H1 (cell line): Measurements from ENCODE around the gene ANO9. TPM values are rescaled to one million over a fixed set of nuclear protein-coding genes. Genes with fewer than 3 reads are reported as not detected.

ENCODE experiments used
- CTCF ChIA-PET: fragments of 300-600 bp; sonication (Branson Sonifier 250); formaldehyde crosslinking; loops from one replicate; lab custom pipeline; 2021; ENCODE audit not compliant: partially characterized antibody; lab: Charles Lee
- POLR2A ChIA-PET: fragments of 300-600 bp; sonication (Branson Sonifier 250); formaldehyde crosslinking; loops from one replicate; lab custom pipeline; 2021; ENCODE audit warnings: inconsistent platforms; ENCODE audit not compliant: partially characterized antibody; lab: Charles Lee
- DNase-seq, 2 experiments: peaks; one replicate each; pipeline versions ENCODE4 v3.0.0 to v3.0.0-alpha.2; 2010 to 2022; ENCODE audit warnings: low spot score in 2 of 2, low read depth in 1 of 2, mixed read lengths in 1 of 2
- FAIRE-seq: peaks from 2 replicates; lab custom pipeline; 2011; peaks lifted over from hg19 to GRCh38; lab: Jason Lieb, UNC
- H2AFZ ChIP-seq: 2 replicates; pipeline ENCODE4 v1.8.1; 2012; ENCODE audit warnings: low read length, inconsistent platforms
- H2AK5ac ChIP-seq: 2 replicates; pipeline ENCODE4 v1.6.1; 2013; ENCODE audit warnings: low read depth, low read length
- H2BK120ac ChIP-seq: replicated peaks from 2 replicates; pipeline ENCODE3; 2013; ENCODE audit warnings: low read depth, low read length, inconsistent platforms
- H2BK12ac ChIP-seq: 2 replicates; pipeline ENCODE4 v1.6.1; 2013; ENCODE audit warnings: low read depth, low read length
- H2BK15ac ChIP-seq: 2 replicates; pipeline ENCODE4 v1.6.1; 2013; ENCODE audit warnings: low read length
- H2BK20ac ChIP-seq: 2 replicates; pipeline ENCODE4 v1.6.1; 2013; ENCODE audit warnings: low read length
- H2BK5ac ChIP-seq: 2 replicates; pipeline ENCODE4 v1.6.1; 2013; ENCODE audit warnings: low read depth, low read length
- H3K14ac ChIP-seq: 2 replicates; pipeline ENCODE4 v1.6.1; 2013; ENCODE audit warnings: inconsistent platforms; ENCODE audit not compliant: insufficient read length
- H3K18ac ChIP-seq: 2 replicates; pipeline ENCODE4 v1.6.1; 2013; ENCODE audit warnings: low read length; ENCODE audit errors: extremely low read depth
- H3K23ac ChIP-seq: 2 replicates; pipeline ENCODE4 v1.6.1; 2013; ENCODE audit warnings: inconsistent platforms; ENCODE audit not compliant: insufficient read length
- H3K23me2 ChIP-seq: 2 replicates; pipeline ENCODE4 v1.6.1; 2013; ENCODE audit warnings: low read depth, low read length
- H3K27ac ChIP-seq: 2 replicates; pipeline ENCODE4 v1.6.1; 2011; ENCODE audit warnings: low read depth, low read length, inconsistent platforms
- H3K27me3 ChIP-seq, 4 experiments: replicated peaks in 1 of 4; 1 replicate in 1 of 4; 2 replicates in 3 of 4; pipeline versions ENCODE4 v1.6.1 to v1.8.1; 2011 to 2013; ENCODE audit warnings: low read length in 3 of 4, mild to moderate bottlenecking in 3 of 4, inconsistent platforms in 2 of 4, mixed read lengths in 2 of 4, moderate library complexity in 1 of 4; ENCODE audit not compliant: control insufficient read depth in 3 of 4, insufficient read depth in 3 of 4; ENCODE audit errors: extremely low read depth in 1 of 4
- H3K36me3 ChIP-seq, 4 experiments: 2 replicates each; pipeline versions ENCODE4 v1.6.1 to v1.8.1; 2011 to 2013; ENCODE audit warnings: mild to moderate bottlenecking in 4 of 4, low read length in 3 of 4, moderate library complexity in 2 of 4, control low read depth in 1 of 4, inconsistent platforms in 1 of 4; ENCODE audit not compliant: insufficient read depth in 4 of 4, control insufficient read depth in 2 of 4
- H3K4ac ChIP-seq: replicated peaks from 2 replicates; pipeline ENCODE3; 2013; ENCODE audit warnings: low read length, low read depth, mixed read lengths, inconsistent platforms; ENCODE audit not compliant: insufficient read length
- H3K4me1 ChIP-seq, 4 experiments: replicated peaks in 1 of 4; 1 replicate in 1 of 4; 2 replicates in 3 of 4; pipeline versions ENCODE4 v1.6.1 to v1.8.1; 2011 to 2013; ENCODE audit warnings: low read length in 3 of 4, inconsistent platforms in 2 of 4, mixed read lengths in 1 of 4; ENCODE audit not compliant: insufficient read depth in 4 of 4, control insufficient read depth in 3 of 4
- H3K4me2 ChIP-seq, 2 experiments: 2 replicates each; pipeline versions ENCODE4 v1.6.1 to v1.8.1; 2011 to 2013; ENCODE audit warnings: low read depth in 2 of 2, low read length in 2 of 2, control low read depth in 1 of 2, inconsistent platforms in 1 of 2, mild to moderate bottlenecking in 1 of 2; ENCODE audit not compliant: insufficient read depth in 1 of 2
- H3K4me3 ChIP-seq, 4 experiments: fragments of 200-600, 300-600 bp in 1 of 4; sonication (generic), shearing (Covaris generic), sonication (Bioruptor Twin) in 1 of 4; 2 replicates each; pipeline versions ENCODE4 v1.5.1 to v1.8.1; 2011 to 2016; ENCODE audit warnings: low read length in 4 of 4, low read depth in 3 of 4, control low read depth in 2 of 4, inconsistent platforms in 2 of 4, mild to moderate bottlenecking in 2 of 4, mixed read lengths in 1 of 4, moderate library complexity in 1 of 4; ENCODE audit not compliant: insufficient read depth in 2 of 4; ENCODE audit errors: extremely low read depth in 1 of 4
- H3K56ac ChIP-seq: replicated peaks from 2 replicates; pipeline ENCODE3; 2013; ENCODE audit warnings: low read depth, mild to moderate bottlenecking, mixed read lengths, low read length, inconsistent platforms; ENCODE audit not compliant: insufficient read length
- H3K79me1 ChIP-seq: 2 replicates; pipeline ENCODE4 v1.6.1; 2013; ENCODE audit warnings: low read depth, low read length, control low read depth
- H3K79me2 ChIP-seq, 2 experiments: 2 replicates each; pipeline versions ENCODE4 v1.6.1 to v1.8.1; 2012 to 2013; ENCODE audit warnings: low read length in 2 of 2, mild to moderate bottlenecking in 2 of 2, inconsistent platforms in 1 of 2; ENCODE audit not compliant: insufficient read depth in 2 of 2, control insufficient read depth in 1 of 2
- H3K9ac ChIP-seq, 4 experiments: replicated peaks in 1 of 4; 1 replicate in 1 of 4; 2 replicates in 3 of 4; pipeline versions ENCODE4 v1.6.1 to v1.8.1; 2011 to 2013; ENCODE audit warnings: low read depth in 3 of 4, low read length in 3 of 4, control low read depth in 2 of 4, mild to moderate bottlenecking in 2 of 4, moderate library complexity in 2 of 4, inconsistent platforms in 1 of 4; ENCODE audit errors: extremely low read depth in 1 of 4
- H3K9me3 ChIP-seq, 2 experiments: 2 replicates each; pipeline versions ENCODE4 v1.6.1 to v1.8.1; 2012 to 2013; ENCODE audit warnings: mild to moderate bottlenecking in 2 of 2, moderate library complexity in 2 of 2, control low read depth in 1 of 2, inconsistent platforms in 1 of 2, low read depth in 1 of 2, low read length in 1 of 2, mixed read lengths in 1 of 2; ENCODE audit not compliant: insufficient read depth in 2 of 2
- H4K20me1 ChIP-seq, 2 experiments: replicated peaks in 1 of 2; 2 replicates each; pipeline versions ENCODE3 to v1.8.1; 2011 to 2013; ENCODE audit warnings: inconsistent platforms in 2 of 2, low read length in 2 of 2, mild to moderate bottlenecking in 1 of 2; ENCODE audit not compliant: insufficient read depth in 2 of 2, control insufficient read depth in 1 of 2
- H4K5ac ChIP-seq: 2 replicates; pipeline ENCODE4 v1.6.1; 2013; ENCODE audit warnings: low read length, low read depth, mixed read lengths, inconsistent platforms; ENCODE audit not compliant: insufficient read length
- H4K8ac ChIP-seq: 2 replicates; pipeline ENCODE4 v1.8.0; 2013; ENCODE audit warnings: mild to moderate bottlenecking, moderate library complexity, low read length, inconsistent platforms; ENCODE audit not compliant: insufficient read depth; ENCODE audit errors: extremely low read depth
- H4K91ac ChIP-seq: replicated peaks from 2 replicates; pipeline ENCODE3; 2013; ENCODE audit warnings: low read length, mixed read lengths, inconsistent platforms; ENCODE audit not compliant: insufficient read length
- ATF2 ChIP-seq: IDR thresholded peaks from 2 replicates; pipeline ENCODE4 v1.6.1; 2012; ENCODE audit warnings: low read length, inconsistent platforms
- BRCA1 ChIP-seq: IDR thresholded peaks from 2 replicates; pipeline ENCODE4 v1.6.1; 2012; ENCODE audit warnings: low read depth, low read length, improper control_type of control experiment
- CHD1 ChIP-seq: IDR thresholded peaks from 2 replicates; pipeline ENCODE4 v1.6.1; 2012; ENCODE audit warnings: low read depth, low read length, improper control_type of control experiment
- GABPA ChIP-seq: IDR thresholded peaks from 2 replicates; pipeline ENCODE4 v1.6.1; 2011; ENCODE audit warnings: mild to moderate bottlenecking, low read length, moderate library complexity, borderline replicate concordance; ENCODE audit not compliant: insufficient read depth
- KDM4A ChIP-seq: IDR thresholded peaks from one replicate; pipeline ENCODE4 v1.7.1; 2012; ENCODE audit warnings: low read depth, mild to moderate bottlenecking, moderate library complexity, low read length, inconsistent platforms; ENCODE audit not compliant: severe bottlenecking
- NANOG ChIP-seq: IDR thresholded peaks from 2 replicates; pipeline ENCODE4 v1.6.1; 2011; ENCODE audit warnings: low read length, low read depth, mild to moderate bottlenecking, inconsistent platforms; ENCODE audit not compliant: insufficient read depth, poor library complexity, severe bottlenecking
- POLR2A ChIP-seq, 2 experiments: IDR thresholded peaks; 1 replicate in 1 of 2; 2 replicates in 1 of 2; pipeline ENCODE4 v1.6.1; 2011; ENCODE audit warnings: low read depth in 2 of 2, low read length in 2 of 2, mild to moderate bottlenecking in 2 of 2; ENCODE audit errors: control extremely low read depth in 1 of 2
- RAD21 ChIP-seq, 2 experiments: IDR thresholded peaks in 1 of 2; conservative IDR thresholded peaks in 1 of 2; 2 replicates each; pipeline ENCODE4 v1.6.1; 2011; ENCODE audit warnings: low read depth in 2 of 2, low read length in 2 of 2, improper control_type of control experiment in 1 of 2, inconsistent platforms in 1 of 2, mild to moderate bottlenecking in 1 of 2, moderate library complexity in 1 of 2
- SP2 ChIP-seq: IDR thresholded peaks from 2 replicates; pipeline ENCODE4 v1.6.1; 2012; ENCODE audit warnings: mild to moderate bottlenecking, low read length, inconsistent platforms
- SUZ12 ChIP-seq: fragments of 200-600 bp; sonication (generic); IDR thresholded peaks from 2 replicates; pipeline ENCODE4 v1.6.1; 2012; ENCODE audit warnings: mild to moderate bottlenecking, inconsistent platforms, low read length, moderate library complexity, mixed read lengths
- WGBS, 2 experiments: shearing (Covaris generic) in 1 of 2; methylation state at CpG; one replicate each; pipeline versions ENCODE4 v1.1.6 to v1.1.7; 2013 to 2015; ENCODE audit warnings: low lambda C conversion rate in 2 of 2, mixed read lengths in 2 of 2, inconsistent platforms in 1 of 2, low coverage in 1 of 2, missing lambda C conversion rate in 1 of 2; ENCODE audit not compliant: insufficient replicate concordance in 2 of 2, insufficient coverage in 1 of 2, insufficient read length in 1 of 2; ENCODE audit errors: extremely low coverage in 1 of 2, missing lambda C conversion rate in 1 of 2; 5-methylcytosine and 5-hydroxymethylcytosine counted together
- polyA plus RNA-seq, 7 experiments: library from polyadenylated mRNA; depleted of rRNA in 3 of 7; stranded (reverse) in 5 of 7; unstranded in 2 of 7; fragments of >200 nt in 5 of 7; fragments of 200-250 nt in 2 of 7; gene quantifications; 1 replicate in 5 of 7; 2 replicates in 1 of 7; 4 replicates in 1 of 7; pipeline versions ENCODE4 v1.2.1 to v1.2.3, GENCODE V29; 2011 to 2013; ENCODE audit warnings: missing spikeins in 2 of 7, mixed read lengths in 2 of 7
- total RNA-seq: library from RNA; stranded (reverse); fragmentation: NEBNext Ultra II Directional; extraction: Animal tissue kit (Norgen Biotek cat#: 25700); gene quantifications from 2 replicates; pipeline ENCODE4 v1.2.1, GENCODE V29; 2021

The ANO9 gene
- total and polyA plus RNA-seq, 2 of the 8 experiments (the other 6 are each of a cell fraction or from before 2014, with no cell fraction given): 20.0 to 20.7 TPM

GRCh38 chr11:457111-457760 lies 15.4 kb upstream of the ANO9 start:
- Histone ChIP-seq H4K8ac (peak overlapping the region; percentile 29; the same call in 1 of the 2 replicates), H4K91ac (peak overlapping the region; percentile 72), H3K9me3 (no peaks in the 10 kb centered on the region), H3K4me3 (no peak overlapping the region), H3K27ac (peak overlapping the region; percentile 2; the same call in 1 of the 2 replicates), H2BK120ac (no peak overlapping the region), H2BK12ac (peak overlapping the region; percentile 97; the same call in 1 of the 2 replicates), H3K79me2 (peaks cover 13 to 70% of the 10 kb centered on the region in 2 experiments), H4K20me1 (peaks cover 6 to 27% of the 10 kb centered on the region in 2 experiments), H3K56ac (no peak overlapping the region), H3K23ac (no peak overlapping the region), H3K4ac (no peak overlapping the region), H4K5ac (peak overlapping the region; percentile 12), H3K79me1 (peaks cover 31% of the 10 kb centered on the region), H3K23me2 (no peaks in the 10 kb centered on the region), H2AK5ac (peak overlapping the region; percentile 49), H3K4me1 (peaks cover 0 to 24% (median 3%) of the 10 kb centered on the region in 4 experiments; a peak in 4 of 7 replicates), H3K9ac (no peak overlapping the region), H3K4me2 (no peak overlapping the region), H3K14ac (no peak overlapping the region), H2AFZ (no peak overlapping the region), H2BK5ac (peak overlapping the region; percentile 82), H2BK20ac (peak overlapping the region; percentile 28; the same call in 1 of the 2 replicates), H3K18ac (peak overlapping the region; percentile 64), H2BK15ac (peak overlapping the region; percentile 78; the same call in 1 of the 2 replicates), H3K27me3 (no peaks in the 10 kb centered on the region), H3K36me3 (peaks cover 8 to 25% (median 10%) of the 10 kb centered on the region in 4 experiments; a peak in 5 of 8 replicates)
- CTCF ChIA-PET: interaction anchor here (1.3 kb wide), 1 partner anchor 67 kb away, joined by 3 read pairs; no protein-coding TSS in a partner anchor
- POLR2A ChIA-PET: interaction anchor here (1.2 kb wide), 1 partner anchor 9 kb away, joined by 3 read pairs; no protein-coding TSS in a partner anchor
- DNase-seq (no peak), FAIRE-seq (peak; percentile 7)
- WGBS, 2 experiments: 94% methylated on average over 22 of the region's 23 CpGs; no CpG with 5 or more reads in 1 of the 2 experiments
- TF ChIP-seq KDM4A: no peak
- TF ChIP-seq RAD21 (IDR thresholded peaks at IDR 0.05 in 1 of 2, conservative IDR thresholded peaks at IDR 0.05 in 1 of 2; ENCODE audit: low read depth in 2 of 2, low read length in 2 of 2): no peak
- no peak for TF ChIP-seq SUZ12
- TF ChIP-seq BRCA1: no peak
- TF ChIP-seq SP2: no peak
- TF ChIP-seq GABPA: no peak
- TF ChIP-seq NANOG: no peak
- TF ChIP-seq ATF2: no peak
- no peak for TF ChIP-seq POLR2A (IDR thresholded peaks at IDR 0.05; ENCODE audit: control extremely low read depth in 1 of 2, low read depth in 2 of 2, low read length in 2 of 2)
- TF ChIP-seq CHD1: no peak
